HG03575 (cell line): ENCODE measurements around the gene OR5B12.
"Not testable (repeated sequence)": the region's sequence is repeated elsewhere in the genome, so short reads cannot be mapped to it uniquely, and the experiment has no call there.

Experiments
- ATAC-seq: cut with Tn5 transposase; IDR thresholded peaks from one replicate; pipeline ENCODE4 v1.9.1; 2021; ENCODE audit not compliant: unreplicated experiment, insufficient number of reproducible peaks, low FRiP score; ENCODE audit errors: extremely low read depth

OR5B12 gene

GRCh38 chr11:58442136-58442535 is at the start of gene OR5B12:
TSS of gene OR5B12 (minus strand) at chr11:58442236. CDS start at chr11:58440151, 2,085 bp downstream.
- ATAC-seq = no peak

- ATAC-seq = no peak
Observed at GRCh38 chr11:58490827-58491226, 48.8 kb upstream of the OR5B12 start.

- ATAC-seq = no peak
Observed at GRCh38 chr11:58487170-58487569, 45.1 kb upstream of the OR5B12 start.

- no peak for ATAC-seq
Observed at GRCh38 chr11:58485961-58486360, 43.9 kb upstream of the OR5B12 start.

- ATAC-seq = no peak
Observed at GRCh38 chr11:58471892-58472291, 29.9 kb upstream of the OR5B12 start.

- no peak for ATAC-seq
Observed at GRCh38 chr11:58466293-58466692, 24.3 kb upstream of the OR5B12 start.

GRCh38 chr11:58465690-58466089 is 23.7 kb upstream of the OR5B12 start:
- no peak for ATAC-seq

GRCh38 chr11:58451585-58451984 is 9.5 kb upstream of the OR5B12 start:
- no peak for ATAC-seq

- ATAC-seq = no peak
Observed at GRCh38 chr11:58446294-58446693, 4.3 kb upstream of the OR5B12 start.

- ATAC-seq = no peak
Observed at GRCh38 chr11:58444300-58444699, 2.3 kb upstream of the OR5B12 start.

GRCh38 chr11:58438486-58438885 is 3.5 kb downstream of the OR5B12 start:
- ATAC-seq = no peak

- ATAC-seq = no peak
Observed at GRCh38 chr11:58434217-58434616, 7.8 kb downstream of the OR5B12 start.

- no peak for ATAC-seq
Observed at GRCh38 chr11:58433638-58434203, 8.3 kb downstream of the OR5B12 start.

- ATAC-seq = no peak
Observed at GRCh38 chr11:58429273-58429672, 12.8 kb downstream of the OR5B12 start.

GRCh38 chr11:58428021-58428420 is 14.0 kb downstream of the OR5B12 start, which contains the start of gene OR5B2:
TSS of gene OR5B2 (minus strand) at chr11:58428121. CDS start at chr11:58423261, 4,860 bp downstream.
- ATAC-seq = no peak

GRCh38 chr11:58406774-58407173 is 35.3 kb downstream of the OR5B12 start, which contains the start of gene OR5B3:
TSS of gene OR5B3 (minus strand) at chr11:58406874. CDS start at chr11:58403409, 3,465 bp downstream.
- no peak for ATAC-seq

- ATAC-seq = not testable (repeated sequence)
Observed at GRCh38 chr11:58399622-58400021, 42.4 kb downstream of the OR5B12 start.

- ATAC-seq = no peak
Observed at GRCh38 chr11:58395581-58395980, 46.5 kb downstream of the OR5B12 start.

- no peak for ATAC-seq
Observed at GRCh38 chr11:58394195-58394594, 47.8 kb downstream of the OR5B12 start.

GRCh38 chr11:58392746-58393145 is 49.3 kb downstream of the OR5B12 start:
- no peak for ATAC-seq

- ATAC-seq = no peak
Observed at GRCh38 chr11:58391879-58392278, 50.2 kb downstream of the OR5B12 start.
